Stomach smooth muscle (tissue), 2 donors: ENCODE measurements around the gene MEAK7.

Experiments
- H3K27ac ChIP-seq: one replicate; pipeline ENCODE4 v1.7.0; 2013; ENCODE audit warnings: mild to moderate bottlenecking, low read length, inconsistent platforms
- H3K27me3 ChIP-seq, 2 donors: one replicate each; pipeline ENCODE4 v1.7.0; 2013; ENCODE audit warnings: low read length in 2 of 2; ENCODE audit not compliant: insufficient read depth in 2 of 2, control insufficient read depth in 1 of 2
- H3K36me3 ChIP-seq, 2 donors: one replicate each; pipeline ENCODE4 v1.7.0; 2013; ENCODE audit warnings: low read length in 2 of 2; ENCODE audit not compliant: control insufficient read depth in 2 of 2, insufficient read depth in 2 of 2
- H3K4me1 ChIP-seq: one replicate; pipeline ENCODE4 v1.7.0; 2013; ENCODE audit warnings: low read length; ENCODE audit not compliant: control insufficient read depth, insufficient read depth
- H3K4me3 ChIP-seq, 2 donors: one replicate each; pipeline ENCODE4 v1.7.0; 2013; ENCODE audit warnings: low read length in 2 of 2
- H3K9ac ChIP-seq, 2 donors: one replicate each; pipeline ENCODE4 v1.7.0; 2013; ENCODE audit warnings: low read length in 2 of 2, mild to moderate bottlenecking in 1 of 2
- H3K9me3 ChIP-seq, 2 donors: one replicate each; pipeline ENCODE4 v1.7.0; 2013; ENCODE audit warnings: low read length in 2 of 2; ENCODE audit not compliant: control insufficient read depth in 2 of 2
- donor health status: healthy.
- donor health status: Pancreatic carcinoma.

The MEAK7 gene

GRCh38 chr16:84511180-84511800 lies 6.8 kb upstream of the MEAK7 start:
- Histone ChIP-seq H3K4me1 (peaks cover 4% of the 10 kb centered on the region), H3K27me3 (no peaks in the 10 kb centered on the region), H3K4me3 (peak overlapping the region in 1 of 2 donors; percentile 60), H3K27ac (no peak overlapping the region), H3K9me3 (no peaks in the 10 kb centered on the region), H3K36me3 (no peaks in the 10 kb centered on the region), H3K9ac (no peak overlapping the region)

- Histone ChIP-seq H3K9me3 (no peaks in the 10 kb centered on the region), H3K36me3 (no peaks in the 10 kb centered on the region), H3K27me3 (no peaks in the 10 kb centered on the region), H3K9ac (no peak overlapping the region), H3K4me1 (peaks cover 19% of the 10 kb centered on the region), H3K4me3 (no peak overlapping the region), H3K27ac (no peak overlapping the region)
Measured at GRCh38 chr16:84509032-84509950, 4.8 kb upstream of the MEAK7 start.

GRCh38 chr16:84508502-84508901 lies 4.0 kb upstream of the MEAK7 start:
- no peak overlapping the region for H3K4me3 ChIP-seq
- no peak overlapping the region for H3K9ac ChIP-seq
- H3K36me3 ChIP-seq, result no peaks in the 10 kb centered on the region
- H3K27me3 ChIP-seq, result no peaks in the 10 kb centered on the region
- peaks cover 25% of the 10 kb centered on the region for H3K4me1 ChIP-seq
- no peak overlapping the region for H3K27ac ChIP-seq
- no peaks in the 10 kb centered on the region for H3K9me3 ChIP-seq

- H3K27me3 ChIP-seq, result no peaks in the 10 kb centered on the region
- H3K27ac ChIP-seq, result no peak overlapping the region
- no peaks in the 10 kb centered on the region for H3K36me3 ChIP-seq
- H3K9ac ChIP-seq, result no peak overlapping the region
- H3K4me1 ChIP-seq, result peaks cover 26% of the 10 kb centered on the region
- no peaks in the 10 kb centered on the region for H3K9me3 ChIP-seq
- H3K4me3 ChIP-seq, result no peak overlapping the region
Measured at GRCh38 chr16:84507011-84507982, 2.8 kb upstream of the MEAK7 start.

- no peaks in the 10 kb centered on the region for H3K9me3 ChIP-seq
- peak overlapping the region; percentile 82 to 84 for H3K9ac ChIP-seq
- no peaks in the 10 kb centered on the region for H3K27me3 ChIP-seq
- H3K36me3 ChIP-seq, result peaks cover 0 to 4% of the 10 kb centered on the region in 2 donors
- H3K27ac ChIP-seq, result peak overlapping the region; percentile 75
- peaks cover 22% of the 10 kb centered on the region for H3K4me1 ChIP-seq
- H3K4me3 ChIP-seq, result peak overlapping the region; percentile 92 to 94
Measured at GRCh38 chr16:84505249-84506187, 1.1 kb upstream of the MEAK7 start.

- H3K27ac ChIP-seq, result no peak overlapping the region
- H3K4me1 ChIP-seq, result peaks cover 22% of the 10 kb centered on the region
- peak overlapping the region; percentile 92 to 94 for H3K4me3 ChIP-seq
- peaks cover 0 to 7% of the 10 kb centered on the region in 2 donors for H3K36me3 ChIP-seq
- no peaks in the 10 kb centered on the region for H3K27me3 ChIP-seq
- no peaks in the 10 kb centered on the region for H3K9me3 ChIP-seq
- peak overlapping the region; percentile 76 to 84 for H3K9ac ChIP-seq
Measured at GRCh38 chr16:84503751-84504395, 586 bp downstream of the MEAK7 start.

- H3K36me3 ChIP-seq, result peaks cover 2 to 12% of the 10 kb centered on the region in 2 donors
- H3K4me1 ChIP-seq, result peaks cover 22% of the 10 kb centered on the region
- H3K27ac ChIP-seq, result no peak overlapping the region
- H3K4me3 ChIP-seq, result no peak overlapping the region
- H3K27me3 ChIP-seq, result no peaks in the 10 kb centered on the region
- H3K9ac ChIP-seq, result no peak overlapping the region
- no peaks in the 10 kb centered on the region for H3K9me3 ChIP-seq
Measured at GRCh38 chr16:84502581-84502980, 1.9 kb downstream of the MEAK7 start.

GRCh38 chr16:84502075-84502474 lies 2.4 kb downstream of the MEAK7 start:
- H3K4me1 ChIP-seq, result peaks cover 22% of the 10 kb centered on the region
- H3K36me3 ChIP-seq, result peaks cover 7 to 17% of the 10 kb centered on the region in 2 donors
- no peaks in the 10 kb centered on the region for H3K9me3 ChIP-seq
- H3K27me3 ChIP-seq, result no peaks in the 10 kb centered on the region
- no peak overlapping the region for H3K9ac ChIP-seq
- H3K27ac ChIP-seq, result no peak overlapping the region
- no peak overlapping the region for H3K4me3 ChIP-seq

GRCh38 chr16:84501077-84501735 lies 3.3 kb downstream of the MEAK7 start:
- Histone ChIP-seq H3K4me3 (no peak overlapping the region), H3K36me3 (peaks cover 9 to 23% of the 10 kb centered on the region in 2 donors), H3K4me1 (peaks cover 22% of the 10 kb centered on the region), H3K9ac (no peak overlapping the region), H3K9me3 (no peaks in the 10 kb centered on the region), H3K27me3 (no peaks in the 10 kb centered on the region), H3K27ac (no peak overlapping the region)
